ENCODE measurements around the gene CHCHD4. TPM values are rescaled to one million over a fixed set of nuclear protein-coding genes. Genes with fewer than 3 reads are reported as not detected.
A peak's percentile ranks its signal among the peaks of the same experiment; 100 is the strongest.

Gene CHCHD4
- total and polyA plus RNA-seq, 2 of the 13 experiments (the other 11 are each of a cell fraction or from before 2014, with no cell fraction given) = 15.8 to 24.1 TPM

DNA sequence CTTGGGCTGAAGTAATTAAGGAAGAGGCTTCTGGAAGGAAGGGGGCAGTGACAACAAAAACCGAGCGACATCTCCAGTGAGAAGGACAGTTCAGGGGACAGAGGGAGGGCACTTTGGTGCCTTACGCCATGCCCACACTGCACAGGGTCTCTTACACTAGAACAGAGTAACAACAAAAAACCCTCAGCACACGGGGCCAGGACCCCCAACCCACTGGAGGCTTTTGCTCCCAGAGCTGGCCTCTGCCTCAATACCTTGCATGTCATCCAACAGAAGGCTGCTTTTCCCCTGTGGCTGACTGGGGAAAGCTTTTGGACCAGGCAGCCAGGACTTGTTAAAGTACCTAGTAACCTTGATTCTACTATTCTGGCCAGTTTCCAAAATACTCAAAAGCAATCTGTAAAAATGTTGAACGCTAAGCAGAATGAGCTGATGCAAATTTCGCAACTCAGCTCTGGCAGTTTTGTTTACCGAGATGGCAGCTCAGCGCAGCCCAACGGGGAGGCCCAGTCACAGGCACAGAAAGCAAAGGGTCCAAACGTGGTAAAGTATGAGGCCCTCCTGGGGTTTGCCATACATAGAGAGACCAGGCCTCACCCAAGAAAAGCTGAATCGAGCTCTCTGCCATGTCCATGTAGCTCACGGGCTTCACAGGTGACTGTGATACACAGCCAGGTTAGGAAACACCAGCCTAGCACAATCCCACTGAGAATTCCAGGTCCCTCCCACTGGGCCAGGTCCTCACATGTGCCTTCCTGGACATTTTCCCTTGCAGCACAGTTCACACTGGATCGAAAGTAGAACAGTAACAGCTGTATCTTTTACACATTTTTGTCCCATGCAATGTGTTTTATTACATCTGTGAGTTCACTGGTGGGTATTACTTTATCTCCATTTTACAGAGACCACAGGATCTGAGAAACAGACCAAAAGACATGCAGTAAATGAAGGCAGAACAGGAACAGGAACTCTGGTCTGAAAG lies 6.0 kb downstream of the CHCHD4 start (continued):
- TF ChIP-seq ZFP91 (CRISPR knock-in tag; IDR thresholded peaks at IDR 0.05; ENCODE audit: borderline replicate concordance) (no peak; the same call in 1 of the 2 replicates), ZNF549 (CRISPR knock-in tag; IDR thresholded peaks at IDR 0.05) (no peak), ZNF430 (CRISPR knock-in tag; IDR thresholded peaks at IDR 0.05) (no peak), CHD4 (IDR thresholded peaks at IDR 0.05; ENCODE audit: borderline replicate concordance, low read length) (no peak; the same call in 1 of the 2 replicates), ZNF7 (CRISPR knock-in tag; IDR thresholded peaks at IDR 0.05) (no peak), ZNF318 (CRISPR knock-in tag; IDR thresholded peaks at IDR 0.05) (no peak), ZNF674 (CRISPR knock-in tag; IDR thresholded peaks at IDR 0.05; ENCODE audit: low read depth) (no peak), ZNF331 (CRISPR knock-in tag; IDR thresholded peaks at IDR 0.05) (peak; percentile 85), PREB (CRISPR knock-in tag; IDR thresholded peaks at IDR 0.05) (no peak), ZNF251 (CRISPR knock-in tag; IDR thresholded peaks at IDR 0.05) (no peak), TAF1 (CRISPR knock-in tag; IDR thresholded peaks at IDR 0.05) (no peak; the same call in 1 of the 2 replicates), SALL1 (CRISPR knock-in tag; IDR thresholded peaks at IDR 0.05) (peak; percentile 90), SRSF9 (IDR thresholded peaks at IDR 0.05; ENCODE audit: borderline replicate concordance, insufficient read depth, low read depth, low read length, poor library complexity, severe bottlenecking) (no peak)
- TF ChIP-seq, protein P1, sequence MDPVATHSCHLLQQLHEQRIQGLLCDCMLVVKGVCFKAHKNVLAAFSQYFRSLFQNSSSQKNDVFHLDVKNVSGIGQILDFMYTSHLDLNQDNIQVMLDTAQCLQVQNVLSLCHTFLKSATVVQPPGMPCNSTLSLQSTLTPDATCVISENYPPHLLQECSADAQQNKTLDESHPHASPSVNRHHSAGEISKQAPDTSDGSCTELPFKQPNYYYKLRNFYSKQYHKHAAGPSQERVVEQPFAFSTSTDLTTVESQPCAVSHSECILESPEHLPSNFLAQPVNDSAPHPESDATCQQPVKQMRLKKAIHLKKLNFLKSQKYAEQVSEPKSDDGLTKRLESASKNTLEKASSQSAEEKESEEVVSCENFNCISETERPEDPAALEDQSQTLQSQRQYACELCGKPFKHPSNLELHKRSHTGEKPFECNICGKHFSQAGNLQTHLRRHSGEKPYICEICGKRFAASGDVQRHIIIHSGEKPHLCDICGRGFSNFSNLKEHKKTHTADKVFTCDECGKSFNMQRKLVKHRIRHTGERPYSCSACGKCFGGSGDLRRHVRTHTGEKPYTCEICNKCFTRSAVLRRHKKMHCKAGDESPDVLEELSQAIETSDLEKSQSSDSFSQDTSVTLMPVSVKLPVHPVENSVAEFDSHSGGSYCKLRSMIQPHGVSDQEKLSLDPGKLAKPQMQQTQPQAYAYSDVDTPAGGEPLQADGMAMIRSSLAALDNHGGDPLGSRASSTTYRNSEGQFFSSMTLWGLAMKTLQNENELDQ (CRISPR knock-in tag; IDR thresholded peaks at IDR 0.05; ENCODE audit: borderline replicate concordance) = no peak
